Measurements from ENCODE around the gene CCDC88C. TPM values are rescaled to one million over a fixed set of nuclear protein-coding genes. Genes with fewer than 3 reads are reported as not detected.

Gene CCDC88C
- total RNA-seq, 1 donor from 2014 or later = 2.8 TPM

DNA sequence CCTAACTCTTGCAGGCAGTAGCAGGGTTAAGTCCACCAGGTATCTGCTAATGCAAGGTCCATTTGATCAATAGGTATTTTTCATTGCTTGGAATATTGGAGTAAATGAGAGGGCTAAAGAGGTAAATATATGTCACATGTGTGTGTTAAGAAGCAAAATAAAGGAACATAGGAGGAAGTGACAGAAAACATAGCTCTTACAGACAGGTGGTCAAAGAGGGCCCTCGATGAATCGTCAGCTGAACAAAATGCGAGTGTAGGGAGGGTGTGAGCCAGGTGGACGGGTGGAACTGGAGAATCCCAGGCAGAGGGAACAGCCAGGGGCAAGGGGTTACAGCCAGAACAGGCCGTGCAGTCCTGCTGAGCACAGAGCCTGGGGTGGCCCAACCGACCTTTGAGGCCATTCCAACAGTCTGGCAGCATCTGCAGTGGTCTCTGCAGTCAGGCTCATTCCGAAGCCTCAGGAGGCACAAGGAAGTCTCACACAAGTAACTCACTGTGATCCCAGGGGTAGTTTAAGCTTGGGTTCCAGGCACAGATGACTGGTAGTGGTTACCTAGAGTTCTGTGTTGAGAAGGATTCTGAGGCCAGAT, 43.2 kb downstream of the CCDC88C start:
- H3K9me3 ChIP-seq (replicated peaks) = no peaks in the 10 kb centered on the region
- H3K4me1 ChIP-seq = peaks cover 64% of the 10 kb centered on the region
- TF ChIP-seq, protein P1, sequence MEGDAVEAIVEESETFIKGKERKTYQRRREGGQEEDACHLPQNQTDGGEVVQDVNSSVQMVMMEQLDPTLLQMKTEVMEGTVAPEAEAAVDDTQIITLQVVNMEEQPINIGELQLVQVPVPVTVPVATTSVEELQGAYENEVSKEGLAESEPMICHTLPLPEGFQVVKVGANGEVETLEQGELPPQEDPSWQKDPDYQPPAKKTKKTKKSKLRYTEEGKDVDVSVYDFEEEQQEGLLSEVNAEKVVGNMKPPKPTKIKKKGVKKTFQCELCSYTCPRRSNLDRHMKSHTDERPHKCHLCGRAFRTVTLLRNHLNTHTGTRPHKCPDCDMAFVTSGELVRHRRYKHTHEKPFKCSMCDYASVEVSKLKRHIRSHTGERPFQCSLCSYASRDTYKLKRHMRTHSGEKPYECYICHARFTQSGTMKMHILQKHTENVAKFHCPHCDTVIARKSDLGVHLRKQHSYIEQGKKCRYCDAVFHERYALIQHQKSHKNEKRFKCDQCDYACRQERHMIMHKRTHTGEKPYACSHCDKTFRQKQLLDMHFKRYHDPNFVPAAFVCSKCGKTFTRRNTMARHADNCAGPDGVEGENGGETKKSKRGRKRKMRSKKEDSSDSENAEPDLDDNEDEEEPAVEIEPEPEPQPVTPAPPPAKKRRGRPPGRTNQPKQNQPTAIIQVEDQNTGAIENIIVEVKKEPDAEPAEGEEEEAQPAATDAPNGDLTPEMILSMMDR (IDR thresholded peaks at IDR 0.05; ENCODE audit: borderline replicate concordance) = no peak
- H3K36me3 ChIP-seq = no peaks in the 10 kb centered on the region
- DNase-seq = no peak
- no peak overlapping the region for H3K27ac ChIP-seq (replicated peaks)
- no peak overlapping the region for H3K4me3 ChIP-seq
- peaks cover 68% of the 10 kb centered on the region for H3K27me3 ChIP-seq (ENCODE audit: low read depth)
- intact Hi-C loops (cut with micrococcal nuclease) = no loop called here

DNA sequence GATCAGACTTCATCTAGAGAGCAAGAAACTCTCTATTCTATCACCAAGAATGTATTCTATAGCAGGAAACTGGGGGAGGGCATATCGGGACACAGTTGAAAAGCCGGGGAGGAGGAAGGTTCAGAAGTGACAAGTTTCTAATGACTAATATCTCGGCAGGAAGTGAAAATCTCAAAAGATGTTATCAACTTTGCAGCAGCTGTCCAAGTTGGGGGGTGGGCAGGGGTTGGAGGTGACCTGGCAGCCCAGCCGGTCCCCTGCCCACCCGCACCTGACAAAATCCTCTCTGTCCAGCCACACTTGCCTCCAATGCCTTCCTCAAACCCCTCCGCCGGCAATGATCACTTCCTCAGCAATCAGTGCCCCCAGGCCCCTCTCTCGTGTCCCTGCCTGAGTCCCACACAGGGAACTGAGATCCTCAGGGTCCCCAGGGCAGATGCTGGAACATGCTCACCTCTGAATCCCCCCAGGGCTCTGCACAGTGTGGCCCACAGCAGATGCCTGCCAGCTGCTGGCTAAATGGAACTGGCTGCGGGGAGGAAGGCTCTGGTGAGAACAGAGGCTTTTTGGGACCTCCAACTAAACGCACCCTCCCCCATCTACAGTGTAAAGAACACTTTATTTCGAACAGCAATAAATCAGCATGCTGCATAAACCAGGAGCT, 43.9 kb downstream of the CCDC88C start:
- no peak overlapping the region for H3K27ac ChIP-seq (replicated peaks)
- H3K27me3 ChIP-seq (ENCODE audit: low read depth) = peaks cover 73% of the 10 kb centered on the region
- no peaks in the 10 kb centered on the region for H3K36me3 ChIP-seq
- H3K4me1 ChIP-seq = peaks cover 61% of the 10 kb centered on the region
- no peaks in the 10 kb centered on the region for H3K9me3 ChIP-seq (replicated peaks)
- TF ChIP-seq, protein P1 (IDR thresholded peaks at IDR 0.05; ENCODE audit: borderline replicate concordance) = no peak
- DNase-seq = no peak
- intact Hi-C loops (cut with micrococcal nuclease) = no loop called here
- H3K4me3 ChIP-seq = no peak overlapping the region

DNA sequence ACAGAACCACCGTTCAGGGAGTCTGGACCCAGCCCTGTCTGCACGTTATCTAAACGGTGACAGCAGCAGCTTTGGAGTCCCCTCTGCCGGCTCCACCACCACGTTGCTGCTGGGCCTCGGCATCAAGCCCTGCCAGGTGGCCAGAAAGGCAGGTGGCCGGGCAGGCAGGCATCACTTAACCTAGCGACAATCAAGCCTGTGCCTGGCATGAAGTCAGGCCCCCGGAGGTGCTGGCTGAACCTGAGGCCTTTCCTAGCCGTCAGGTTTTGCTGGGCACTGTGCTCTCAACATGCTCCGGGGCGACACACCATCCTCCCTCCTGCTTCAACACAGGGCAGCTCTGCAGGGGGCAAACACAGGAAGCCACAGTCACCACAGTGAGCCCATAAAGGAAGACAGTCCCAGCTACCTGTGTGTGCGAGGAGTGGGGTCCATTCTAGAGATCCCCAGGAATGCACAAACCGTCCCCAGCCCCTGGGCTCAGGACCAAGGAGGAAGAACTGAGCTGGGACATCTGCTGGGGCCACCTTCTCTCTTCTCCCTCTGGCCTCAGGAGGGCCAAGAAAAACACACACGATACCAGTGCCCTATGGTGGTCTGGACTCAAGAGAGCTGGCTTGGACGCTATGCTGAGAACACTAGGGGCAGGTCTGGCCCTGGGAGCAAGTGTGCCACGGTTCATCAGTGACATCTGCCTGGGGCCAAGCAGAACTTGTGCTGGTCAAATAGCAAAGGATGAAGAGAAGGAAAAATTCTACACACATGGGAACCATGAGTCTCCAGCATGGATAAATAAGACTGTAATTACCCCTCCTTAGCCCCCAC, 44.7 kb downstream of the CCDC88C start:
- Histone ChIP-seq H3K4me3 (no peak overlapping the region), H3K27ac (replicated peaks) (no peak overlapping the region), H3K9me3 (replicated peaks) (no peaks in the 10 kb centered on the region), H3K4me1 (peaks cover 54% of the 10 kb centered on the region), H3K36me3 (no peaks in the 10 kb centered on the region), H3K27me3 (ENCODE audit: low read depth) (peaks cover 76% of the 10 kb centered on the region)
- TF ChIP-seq, protein P1 (IDR thresholded peaks at IDR 0.05; ENCODE audit: borderline replicate concordance) = no peak
- intact Hi-C loops (cut with micrococcal nuclease) = no loop called here
- DNase-seq = no peak

DNA sequence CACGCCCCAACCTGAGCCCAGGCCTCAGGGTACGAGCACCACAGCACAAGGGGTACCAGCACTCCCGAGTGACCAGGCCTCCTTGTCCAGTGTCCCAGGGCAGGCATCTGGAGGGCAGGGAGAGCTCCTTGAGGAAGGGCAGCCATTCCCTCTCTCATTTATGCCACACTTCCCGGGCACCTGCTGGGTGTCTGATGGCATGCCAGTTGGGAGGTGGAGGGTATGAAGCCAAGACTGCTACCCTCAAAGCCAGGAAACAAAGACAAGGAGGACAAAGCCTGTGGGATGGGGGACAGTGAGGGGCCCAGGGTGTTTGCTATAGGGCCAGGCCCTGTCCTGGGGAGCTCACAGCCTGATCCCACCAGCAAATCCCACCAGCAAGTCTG, 45.6 kb downstream of the CCDC88C start:
- Histone ChIP-seq H3K36me3 (no peaks in the 10 kb centered on the region), H3K27ac (replicated peaks) (no peak overlapping the region), H3K4me3 (no peak overlapping the region), H3K9me3 (replicated peaks) (no peaks in the 10 kb centered on the region), H3K27me3 (ENCODE audit: low read depth) (peaks cover 76% of the 10 kb centered on the region), H3K4me1 (peaks cover 53% of the 10 kb centered on the region)
- DNase-seq = no peak
- TF ChIP-seq, protein P1 (IDR thresholded peaks at IDR 0.05; ENCODE audit: borderline replicate concordance) = no peak
- intact Hi-C loops (cut with micrococcal nuclease) = no loop called here

DNA sequence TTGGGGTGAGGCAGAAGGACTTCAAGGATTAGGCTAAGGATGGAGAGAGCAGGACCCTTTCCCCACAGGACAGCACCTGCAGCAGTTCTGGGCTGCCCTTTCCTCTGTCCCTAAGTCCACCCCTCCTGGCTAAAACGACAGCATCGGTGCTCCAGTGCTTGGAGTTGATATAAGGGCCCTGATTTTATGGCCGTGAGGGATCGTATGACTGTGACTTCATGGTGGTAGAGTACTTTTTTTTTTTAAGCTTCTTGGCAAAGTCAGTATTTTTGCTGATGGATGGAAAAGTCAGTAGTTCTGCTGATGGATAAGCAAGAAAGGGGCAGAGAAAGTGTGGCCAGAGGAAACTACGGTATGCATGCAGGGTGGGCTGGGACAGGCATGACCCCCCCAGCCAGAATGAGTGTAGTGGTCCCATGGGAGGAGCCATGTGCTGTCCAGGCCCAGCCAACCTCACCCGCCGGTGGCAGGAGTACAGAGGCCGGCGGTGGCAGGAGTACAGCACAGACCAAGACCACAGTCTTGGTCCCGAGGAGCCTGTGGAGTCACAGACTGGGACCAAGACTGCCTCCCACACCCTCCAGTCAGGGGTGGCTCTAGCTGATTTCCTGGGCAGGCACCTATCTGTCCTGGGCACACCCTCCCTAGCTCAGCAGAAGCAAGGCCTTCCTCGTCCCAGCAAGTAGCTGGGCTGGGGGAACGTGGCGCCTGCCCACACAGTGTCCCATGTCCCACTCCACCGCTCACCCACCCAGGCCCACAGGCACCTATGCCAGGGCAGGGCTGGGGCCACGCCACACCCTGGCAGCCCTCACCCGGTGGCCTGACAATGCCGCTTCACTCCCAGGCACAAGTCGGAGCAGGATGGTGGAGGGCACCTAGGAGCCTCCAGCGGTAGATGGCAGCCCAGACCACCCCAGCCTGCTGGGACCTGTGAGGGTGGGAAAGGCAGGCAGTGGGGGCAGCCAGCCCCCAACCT, 46.3 kb downstream of the CCDC88C start:
- Histone ChIP-seq H3K9me3 (replicated peaks) (no peaks in the 10 kb centered on the region), H3K4me1 (peaks cover 51% of the 10 kb centered on the region), H3K4me3 (no peak overlapping the region), H3K27ac (replicated peaks) (no peak overlapping the region), H3K36me3 (no peaks in the 10 kb centered on the region), H3K27me3 (ENCODE audit: low read depth) (peaks cover 71% of the 10 kb centered on the region)
- TF ChIP-seq, protein P1 (IDR thresholded peaks at IDR 0.05; ENCODE audit: borderline replicate concordance) = no peak
- intact Hi-C loops (cut with micrococcal nuclease) = no loop called here
- DNase-seq = no peak

Measured in left ventricle myocardium inferior (tissue), 1 donor.